H9 (cell line): ENCODE results near the gene MCRIP1. TPM values are rescaled to one million over a fixed set of nuclear protein-coding genes. Genes with fewer than 3 reads are reported as not detected.

ENCODE experiments used
- DNase-seq: peaks from one replicate; pipeline ENCODE4 v3.0.0-alpha.2; 2017
- H2AFZ ChIP-seq: one replicate; pipeline ENCODE4 v1.6.1; 2013; ENCODE audit warnings: mild to moderate bottlenecking, low read length, control low read depth, moderate library complexity
- H2AK5ac ChIP-seq: 2 replicates; pipeline ENCODE4 v1.6.1; 2013; ENCODE audit warnings: low read length, control low read depth, mixed read lengths; ENCODE audit not compliant: insufficient read length
- H2BK120ac ChIP-seq: one replicate; pipeline ENCODE4 v1.6.1; 2013; ENCODE audit warnings: low read depth, mild to moderate bottlenecking, low read length, control low read depth, inconsistent platforms; ENCODE audit not compliant: poor library complexity, severe bottlenecking
- H2BK12ac ChIP-seq: 2 replicates; pipeline ENCODE4 v1.6.1; 2013; ENCODE audit warnings: low read length, control low read depth, mixed read lengths, low read depth; ENCODE audit not compliant: insufficient read length
- H2BK15ac ChIP-seq: 2 replicates; pipeline ENCODE4 v1.6.1; 2013; ENCODE audit warnings: low read depth, low read length, control low read depth
- H2BK20ac ChIP-seq: one replicate; pipeline ENCODE4 v1.6.1; 2013; ENCODE audit warnings: low read depth, mild to moderate bottlenecking, low read length, control low read depth, inconsistent platforms; ENCODE audit not compliant: poor library complexity, severe bottlenecking
- H2BK5ac ChIP-seq: 2 replicates; pipeline ENCODE4 v1.6.1; 2013; ENCODE audit warnings: low read length, control low read depth, mixed read lengths; ENCODE audit not compliant: insufficient read length
- H3K14ac ChIP-seq: 2 replicates; pipeline ENCODE4 v1.6.1; 2013; ENCODE audit warnings: low read length, control low read depth; ENCODE audit not compliant: insufficient read depth
- H3K18ac ChIP-seq: 2 replicates; pipeline ENCODE4 v1.6.1; 2013; ENCODE audit warnings: low read depth, mild to moderate bottlenecking, mixed read lengths, low read length, control low read depth; ENCODE audit not compliant: insufficient read length
- H3K23ac ChIP-seq: 2 replicates; pipeline ENCODE4 v1.6.1; 2013; ENCODE audit warnings: low read length, control low read depth, mixed read lengths, low read depth; ENCODE audit not compliant: insufficient read length
- H3K23me2 ChIP-seq: 2 replicates; pipeline ENCODE4 v1.6.1; 2013; ENCODE audit warnings: low read depth, mild to moderate bottlenecking, mixed read lengths, low read length, control low read depth; ENCODE audit not compliant: insufficient read length, poor library complexity, severe bottlenecking
- H3K27ac ChIP-seq: 2 replicates; pipeline ENCODE4 v1.5.1; 2013; ENCODE audit warnings: low read length, control low read depth, mixed read lengths, low read depth; ENCODE audit not compliant: insufficient read length
- H3K27me3 ChIP-seq: 2 replicates; pipeline ENCODE4 v1.6.1; 2013; ENCODE audit warnings: low read length, control low read depth, inconsistent platforms; ENCODE audit not compliant: insufficient read depth
- H3K4ac ChIP-seq: 2 replicates; pipeline ENCODE4 v1.6.1; 2013; ENCODE audit warnings: low read depth, mild to moderate bottlenecking, control low read depth, inconsistent platforms, low read length, moderate library complexity
- H3K4me1 ChIP-seq: 2 replicates; pipeline ENCODE4 v1.6.1; 2013; ENCODE audit warnings: low read length, control low read depth, inconsistent platforms; ENCODE audit not compliant: insufficient read depth
- H3K4me2 ChIP-seq: 2 replicates; pipeline ENCODE4 v1.6.1; 2013; ENCODE audit warnings: low read length, control low read depth, mixed read lengths; ENCODE audit not compliant: insufficient read length, insufficient read depth
- H3K56ac ChIP-seq: 2 replicates; pipeline ENCODE4 v1.6.1; 2013; ENCODE audit warnings: low read depth, mild to moderate bottlenecking, mixed read lengths, low read length, control low read depth; ENCODE audit not compliant: insufficient read length
- H3K79me1 ChIP-seq: 2 replicates; pipeline ENCODE4 v1.6.1; 2013; ENCODE audit warnings: low read depth, mild to moderate bottlenecking, moderate library complexity, low read length, control low read depth, inconsistent platforms; ENCODE audit not compliant: insufficient read depth, poor library complexity, severe bottlenecking
- H3K79me2 ChIP-seq: 2 replicates; pipeline ENCODE4 v1.6.1; 2013; ENCODE audit warnings: low read length, control low read depth, inconsistent platforms; ENCODE audit not compliant: insufficient read depth
- H3K9ac ChIP-seq: 2 replicates; pipeline ENCODE4 v1.6.1; 2013; ENCODE audit warnings: low read length, control low read depth, mixed read lengths; ENCODE audit not compliant: insufficient read length; ENCODE audit errors: extremely low read depth
- H3K9me3 ChIP-seq: one replicate; pipeline ENCODE4 v1.6.1; 2013; ENCODE audit warnings: low read depth, low read length, inconsistent platforms; ENCODE audit not compliant: control insufficient read depth
- H3T11ph ChIP-seq: one replicate; pipeline ENCODE4 v1.6.1; 2013; ENCODE audit warnings: mild to moderate bottlenecking, low read length, control low read depth, inconsistent platforms
- H4K20me1 ChIP-seq: one replicate; pipeline ENCODE4 v1.6.1; 2013; ENCODE audit not compliant: control insufficient read depth, insufficient read length, insufficient read depth
- H4K5ac ChIP-seq: 2 replicates; pipeline ENCODE4 v1.6.1; 2013; ENCODE audit warnings: low read depth, mild to moderate bottlenecking, mixed read lengths, low read length, control low read depth; ENCODE audit not compliant: insufficient read length
- H4K8ac ChIP-seq: replicated peaks from 2 replicates; pipeline ENCODE4 v1.6.1; 2013; ENCODE audit warnings: low read length, control low read depth, mixed read lengths, low read depth; ENCODE audit not compliant: insufficient read length
- H4K91ac ChIP-seq: 2 replicates; pipeline ENCODE4 v1.6.1; 2013; ENCODE audit warnings: low read depth, mild to moderate bottlenecking, moderate library complexity, mixed read lengths, low read length, control low read depth; ENCODE audit not compliant: insufficient read length
- H3K27ac Mint-ChIP-seq, 3 experiments: 2 replicates in 2 of 3; 3 replicates in 1 of 3; pipeline ENCODE4 v1.8.0; 2020 to 2021; ENCODE audit warnings: mixed read lengths in 3 of 3, mild to moderate bottlenecking in 1 of 3, moderate library complexity in 1 of 3
- H3K27me3 Mint-ChIP-seq: 2 replicates; pipeline ENCODE4 v1.8.0; 2021; ENCODE audit warnings: low read depth, mild to moderate bottlenecking, moderate library complexity, mixed read lengths
- H3K36me3 Mint-ChIP-seq, 3 experiments: 2 replicates in 2 of 3; 3 replicates in 1 of 3; pipeline ENCODE4 v1.8.0; 2020 to 2021; ENCODE audit warnings: low read depth in 3 of 3, mixed read lengths in 3 of 3; ENCODE audit not compliant: insufficient read depth in 1 of 3
- H3K4me1 Mint-ChIP-seq, 2 experiments: 2 replicates each; pipeline ENCODE4 v1.8.0; 2020; ENCODE audit warnings: mixed read lengths in 2 of 2
- H3K4me3 Mint-ChIP-seq, 2 experiments: 2 replicates in 1 of 2; 3 replicates in 1 of 2; pipeline ENCODE4 v1.8.0; 2020 to 2021; ENCODE audit warnings: mild to moderate bottlenecking in 2 of 2, mixed read lengths in 2 of 2, moderate library complexity in 1 of 2
- H3K9me3 Mint-ChIP-seq, 2 experiments: 2 replicates in 1 of 2; 3 replicates in 1 of 2; pipeline ENCODE4 v1.8.0; 2020; ENCODE audit warnings: mild to moderate bottlenecking in 2 of 2, mixed read lengths in 2 of 2, moderate library complexity in 1 of 2
- CTCF ChIP-seq: fragments of 200-600 bp; sonication (generic); conservative IDR thresholded peaks from 3 replicates; pipeline ENCODE4 v1.8.0; 2021; ENCODE audit warnings: antibody characterized with exemption, mild to moderate bottlenecking
- WGBS: extraction: QIAGEN DNeasy Blood & Tissue Kit; methylation state at CpG from one replicate; pipeline ENCODE4 v1.1.7; 2013; ENCODE audit warnings: missing lambda C conversion rate, low lambda C conversion rate, mixed read lengths; ENCODE audit not compliant: insufficient read length; ENCODE audit errors: extremely low coverage; 5-methylcytosine and 5-hydroxymethylcytosine counted together
- total RNA-seq: library from RNA; stranded (reverse); gene quantifications from 2 replicates; pipeline ENCODE4 v1.2.1, GENCODE V29; 2021

Gene MCRIP1
- total RNA-seq, 1 experiment from 2014 or later: 118 TPM

GRCh38 chr17:81802856-81803643 is 30.0 kb downstream of the MCRIP1 start:
- H2AK5ac ChIP-seq: no peak overlapping the region
- no peak overlapping the region for H3K4ac ChIP-seq
- Mint-ChIP-seq H3K27ac (no peak overlapping the region), H3K36me3 (peaks cover 0 to 3% (median 0%) of the 10 kb centered on the region in 3 experiments; a peak in 2 of 7 replicates), H3K4me1 (peaks cover 0 to 6% of the 10 kb centered on the region in 2 experiments; a peak in 1 of 4 replicates), H3K4me3 (peak overlapping the region; percentile 46 to 65), H3K27me3 (peaks cover 83% of the 10 kb centered on the region), H3K9me3 (peaks cover 10 to 17% of the 10 kb centered on the region in 2 experiments)
- no peaks in the 10 kb centered on the region for H3K79me1 ChIP-seq
- no peaks in the 10 kb centered on the region for H3K79me2 ChIP-seq
- H3K14ac ChIP-seq: no peak overlapping the region; the same call in 1 of the 2 replicates
- no peak overlapping the region for H2BK20ac ChIP-seq
- H2AFZ ChIP-seq: no peak overlapping the region
- no peak overlapping the region for H3K9ac ChIP-seq
- no CpG with 5 or more reads among the region's 26 CpGs for WGBS
- H3K18ac ChIP-seq: no peak overlapping the region
- no peak overlapping the region for H3T11ph ChIP-seq
- H2BK5ac ChIP-seq: no peak overlapping the region
- no peaks in the 10 kb centered on the region for H4K20me1 ChIP-seq
- peak overlapping the region; percentile 17 for H3K4me2 ChIP-seq
- no peak for DNase-seq
- H3K56ac ChIP-seq: no peak overlapping the region
- no peaks in the 10 kb centered on the region for H3K9me3 ChIP-seq
- peaks cover 32% of the 10 kb centered on the region for H3K27me3 ChIP-seq
- no peak overlapping the region for H4K5ac ChIP-seq
- H3K4me1 ChIP-seq: no peaks in the 10 kb centered on the region
- no peak overlapping the region for H2BK12ac ChIP-seq
- H3K23me2 ChIP-seq: peaks cover 6% of the 10 kb centered on the region
- no peak for TF ChIP-seq CTCF
- H2BK15ac ChIP-seq: no peak overlapping the region
- no peak overlapping the region for H3K23ac ChIP-seq
- no peak overlapping the region for H3K27ac ChIP-seq
- H4K91ac ChIP-seq: no peak overlapping the region
- no peak overlapping the region for H2BK120ac ChIP-seq
- H4K8ac ChIP-seq: no peak overlapping the region
